Colonic mucosa (tissue), 4 donors: Measurements from ENCODE around the gene FIBCD1. TPM values are rescaled to one million over a fixed set of nuclear protein-coding genes. Genes with fewer than 3 reads are reported as not detected.

Source experiments
- DNase-seq: peaks from one replicate; pipeline ENCODE4 v3.0.0-alpha.2; 2020
- H3K27ac ChIP-seq: fragments of 200-600 bp; one replicate; pipeline ENCODE4 v1.8.0; 2021
- H3K27me3 ChIP-seq: fragments of 200-600 bp; one replicate; pipeline ENCODE4 v1.8.0; 2021
- H3K36me3 ChIP-seq: fragments of 200-600 bp; one replicate; pipeline ENCODE4 v1.8.0; 2021
- H3K4me1 ChIP-seq: fragments of 200-600 bp; one replicate; pipeline ENCODE4 v1.8.0; 2021; ENCODE audit warnings: mild to moderate bottlenecking
- H3K4me3 ChIP-seq: fragments of 200-600 bp; one replicate; pipeline ENCODE4 v1.8.0; 2021
- H3K9ac ChIP-seq, 2 donors: one replicate each; pipeline ENCODE4 v1.7.0; 2013; ENCODE audit warnings: control low read depth in 2 of 2, low read depth in 2 of 2, low read length in 2 of 2
- H3K9me3 ChIP-seq: fragments of 200-600 bp; one replicate; pipeline ENCODE4 v1.8.0; 2021
- intact Hi-C: fragments of 100-400 bp; cut with DNase I; formaldehyde crosslinking; loops from one replicate; pipeline ENCODE4 v1.14.1; 2022
- total RNA-seq, 2 donors: library from RNA; stranded (reverse); fragmentation: NEBNext Ultra II Directional in 1 of 2; extraction: Animal tissue kit (Norgen Biotek cat#: 25700) in 1 of 2; gene quantifications; one replicate each; pipeline ENCODE4 v1.2.1, GENCODE V29; 2021
- TF ChIP-seq, protein P1 (sequence below): fragments of 200-600 bp; IDR thresholded peaks from one replicate; pipeline ENCODE4 v1.8.0; 2022; ENCODE audit warnings: antibody characterized with exemption, mild to moderate bottlenecking
- donor health status: healthy.
- donor health status: DM: no; HTN: no; CAD: no.
- donor health status: DM: no; HTN: no; CAD: no.

The FIBCD1 gene
- total RNA-seq, 2 donors from 2014 or later: 9.0 to 32.9 TPM

DNA sequence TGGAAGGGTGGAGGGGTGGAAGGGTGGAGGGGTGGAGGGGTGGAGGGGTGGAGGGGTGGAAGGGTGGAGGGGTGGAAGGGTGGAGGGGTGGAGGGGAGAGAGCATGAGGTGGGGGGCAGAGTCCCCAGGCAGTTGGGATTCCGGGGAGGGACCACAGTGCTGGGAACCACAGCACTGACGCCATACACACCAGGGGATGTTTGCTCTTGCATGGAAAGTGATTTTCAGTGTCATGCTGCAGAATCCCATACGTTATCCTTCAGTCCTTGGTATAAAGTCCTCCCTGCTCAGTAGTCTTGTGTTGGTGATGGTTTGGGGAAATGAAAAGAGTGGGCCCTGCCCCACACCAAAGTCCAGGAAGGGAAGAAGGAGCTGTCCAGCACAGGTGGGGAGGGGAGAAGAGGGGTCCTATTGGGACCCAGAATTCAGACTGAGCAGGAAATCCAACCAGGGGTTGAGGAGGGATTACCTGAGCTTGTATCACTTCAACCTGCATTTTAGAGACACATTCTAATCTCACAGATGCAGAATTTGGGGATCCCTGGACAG, 5.5 kb upstream of the FIBCD1 start:
- intact Hi-C loops: loop anchor here (5.0 kb wide), 4 partner anchors 52 to 242 kb away; no protein-coding TSS in a partner anchor
- TF ChIP-seq, protein P1, sequence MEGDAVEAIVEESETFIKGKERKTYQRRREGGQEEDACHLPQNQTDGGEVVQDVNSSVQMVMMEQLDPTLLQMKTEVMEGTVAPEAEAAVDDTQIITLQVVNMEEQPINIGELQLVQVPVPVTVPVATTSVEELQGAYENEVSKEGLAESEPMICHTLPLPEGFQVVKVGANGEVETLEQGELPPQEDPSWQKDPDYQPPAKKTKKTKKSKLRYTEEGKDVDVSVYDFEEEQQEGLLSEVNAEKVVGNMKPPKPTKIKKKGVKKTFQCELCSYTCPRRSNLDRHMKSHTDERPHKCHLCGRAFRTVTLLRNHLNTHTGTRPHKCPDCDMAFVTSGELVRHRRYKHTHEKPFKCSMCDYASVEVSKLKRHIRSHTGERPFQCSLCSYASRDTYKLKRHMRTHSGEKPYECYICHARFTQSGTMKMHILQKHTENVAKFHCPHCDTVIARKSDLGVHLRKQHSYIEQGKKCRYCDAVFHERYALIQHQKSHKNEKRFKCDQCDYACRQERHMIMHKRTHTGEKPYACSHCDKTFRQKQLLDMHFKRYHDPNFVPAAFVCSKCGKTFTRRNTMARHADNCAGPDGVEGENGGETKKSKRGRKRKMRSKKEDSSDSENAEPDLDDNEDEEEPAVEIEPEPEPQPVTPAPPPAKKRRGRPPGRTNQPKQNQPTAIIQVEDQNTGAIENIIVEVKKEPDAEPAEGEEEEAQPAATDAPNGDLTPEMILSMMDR: no peak
- no peaks in the 10 kb centered on the region for H3K36me3 ChIP-seq
- no peak overlapping the region for H3K27ac ChIP-seq
- peaks cover 6% of the 10 kb centered on the region for H3K4me1 ChIP-seq
- no peak for DNase-seq
- peaks cover 13% of the 10 kb centered on the region for H3K27me3 ChIP-seq
- no peak overlapping the region for H3K4me3 ChIP-seq
- H3K9me3 ChIP-seq: no peaks in the 10 kb centered on the region
- H3K9ac ChIP-seq: no peak overlapping the region

DNA sequence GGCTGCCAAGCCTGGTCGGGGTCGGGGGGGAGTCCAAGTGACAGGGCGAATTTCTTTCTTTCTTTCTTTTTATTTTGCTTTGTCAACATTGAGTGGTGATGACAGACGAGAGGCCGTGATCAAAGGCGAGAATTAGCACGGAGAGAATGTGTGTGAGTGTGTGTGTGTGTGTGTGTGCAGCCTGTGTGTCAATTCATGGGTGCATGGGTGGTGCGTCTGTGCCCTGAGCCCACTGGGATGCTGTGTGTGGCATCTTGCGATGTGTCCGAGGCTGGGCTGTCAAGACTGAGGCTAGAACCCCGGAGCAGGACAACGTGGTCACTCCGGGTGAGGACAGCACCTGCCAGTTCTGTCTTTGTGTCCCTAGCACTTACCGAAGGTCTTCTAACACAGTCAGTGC, 4.7 kb upstream of the FIBCD1 start:
- Histone ChIP-seq H3K4me3 (no peak overlapping the region), H3K27ac (no peak overlapping the region), H3K27me3 (peaks cover 22% of the 10 kb centered on the region), H3K9ac (no peak overlapping the region), H3K4me1 (peaks cover 6% of the 10 kb centered on the region), H3K36me3 (no peaks in the 10 kb centered on the region), H3K9me3 (no peaks in the 10 kb centered on the region)
- TF ChIP-seq, protein P1: no peak
- DNase-seq: no peak
- intact Hi-C loops: loop anchor here (5.0 kb wide), 4 partner anchors 51 to 241 kb away; no protein-coding TSS in a partner anchor

DNA sequence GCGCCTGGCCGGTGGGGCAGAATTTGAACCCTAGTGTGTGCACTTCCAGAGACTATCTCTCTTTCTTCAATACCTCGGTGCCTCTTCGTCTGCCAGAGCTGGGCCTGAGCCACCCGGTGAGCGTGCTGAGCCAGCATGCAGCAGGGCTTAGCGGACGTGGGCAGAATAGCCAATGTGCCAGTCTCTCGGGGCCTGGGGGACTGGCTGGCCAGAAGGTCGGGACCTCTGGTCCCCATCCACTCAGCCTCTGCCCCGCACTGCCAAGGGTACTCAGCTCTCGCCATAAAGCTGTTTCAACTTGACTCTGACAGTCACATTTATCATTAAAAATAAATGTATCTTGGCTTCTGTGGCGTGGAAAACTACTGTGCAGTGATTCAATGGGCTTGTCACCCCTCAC, 4.2 kb upstream of the FIBCD1 start:
- H3K9me3 ChIP-seq: no peaks in the 10 kb centered on the region
- peaks cover 25% of the 10 kb centered on the region for H3K27me3 ChIP-seq
- peaks cover 7% of the 10 kb centered on the region for H3K4me1 ChIP-seq
- TF ChIP-seq, protein P1: no peak
- no peak overlapping the region for H3K9ac ChIP-seq
- H3K27ac ChIP-seq: no peak overlapping the region
- intact Hi-C loops: loop anchor here (5.0 kb wide), 4 partner anchors 51 to 241 kb away; no protein-coding TSS in a partner anchor
- no peaks in the 10 kb centered on the region for H3K36me3 ChIP-seq
- no peak overlapping the region for H3K4me3 ChIP-seq
- DNase-seq: no peak

DNA sequence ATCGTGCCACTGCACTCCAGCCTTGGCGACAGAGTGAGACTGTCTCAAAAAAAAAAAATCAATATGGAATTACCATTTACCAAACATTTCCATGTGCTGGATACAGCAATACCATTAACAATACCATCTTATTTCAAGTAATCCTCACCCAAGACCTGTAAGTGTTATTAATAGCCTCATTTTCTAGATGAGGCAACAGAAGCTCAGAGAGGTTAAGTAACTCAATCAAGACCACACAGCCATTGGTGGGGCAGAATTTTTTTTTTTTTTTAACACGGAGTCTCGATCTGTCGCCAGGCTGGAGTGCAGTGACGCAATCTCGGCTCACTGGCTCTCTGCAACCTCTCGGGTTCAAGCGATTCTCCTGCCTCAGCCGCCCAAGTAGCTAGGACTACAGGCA, 3.6 kb upstream of the FIBCD1 start:
- Histone ChIP-seq H3K9me3 (no peaks in the 10 kb centered on the region), H3K9ac (no peak overlapping the region), H3K27ac (no peak overlapping the region), H3K36me3 (no peaks in the 10 kb centered on the region), H3K4me3 (no peak overlapping the region), H3K4me1 (peaks cover 7% of the 10 kb centered on the region), H3K27me3 (peaks cover 31% of the 10 kb centered on the region)
- DNase-seq: no peak
- intact Hi-C loops: loop anchor here (5.0 kb wide), 4 partner anchors 50 to 240 kb away; no protein-coding TSS in a partner anchor
- TF ChIP-seq, protein P1: no peak

DNA sequence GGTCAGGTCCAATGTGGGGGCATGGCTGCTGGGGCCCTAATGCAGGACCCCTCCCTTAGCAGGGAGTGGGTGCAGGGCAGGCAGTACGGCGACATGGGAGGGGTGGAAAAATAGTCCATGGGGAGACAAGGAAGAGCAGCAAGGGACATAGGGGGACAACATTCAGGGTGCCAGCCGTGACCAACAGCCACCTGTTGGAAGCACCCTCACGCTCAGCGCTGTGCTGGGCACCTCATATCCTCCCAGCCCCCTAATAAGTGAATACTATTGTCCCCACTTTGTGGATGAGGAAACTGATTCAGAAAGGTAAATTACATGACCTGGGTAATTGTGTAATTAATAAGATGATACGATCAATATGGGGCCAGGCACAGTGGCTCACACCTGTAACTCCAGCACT, 3.0 kb upstream of the FIBCD1 start:
- Histone ChIP-seq H3K27ac (no peak overlapping the region), H3K27me3 (peaks cover 34% of the 10 kb centered on the region), H3K9ac (no peak overlapping the region), H3K4me3 (no peak overlapping the region), H3K36me3 (no peaks in the 10 kb centered on the region), H3K9me3 (no peaks in the 10 kb centered on the region), H3K4me1 (peaks cover 4% of the 10 kb centered on the region)
- TF ChIP-seq, protein P1: no peak
- DNase-seq: no peak
- intact Hi-C loops: loop anchor here (5.0 kb wide), 4 partner anchors 50 to 240 kb away; no protein-coding TSS in a partner anchor
